Retinal pigment epithelial cell (primary cell): ENCODE measurements around the gene WDR27.

ENCODE experiments used
- DNase-seq: peaks from one replicate; pipeline ENCODE4 v3.0.0-alpha.2; 2010; ENCODE audit warnings: low read depth
- H3K4me3 ChIP-seq: 2 replicates; pipeline ENCODE4 v1.5.1; 2011; ENCODE audit warnings: mild to moderate bottlenecking, low read length, control low read depth, moderate library complexity
- CTCF ChIP-seq: conservative IDR thresholded peaks from 2 replicates; pipeline ENCODE4 v1.5.1; 2011; ENCODE audit warnings: low read depth, low read length, control low read depth, inconsistent platforms

WDR27 gene

GRCh38 chr6:169409742-169410312 lies 292.0 kb downstream of the WDR27 start:
- DNase-seq, result no peak
- no peak for TF ChIP-seq CTCF
- H3K4me3 ChIP-seq, result no peak overlapping the region

GRCh38 chr6:169407325-169407724 lies 294.5 kb downstream of the WDR27 start:
- DNase-seq, result no peak
- TF ChIP-seq CTCF, result no peak
- H3K4me3 ChIP-seq, result no peak overlapping the region
